Hypothalamus (tissue), 51 donors: ENCODE measurements around the gene HSPB9.
"Not testable (repeated sequence)": the region's sequence is repeated elsewhere in the genome, so short reads cannot be mapped to it uniquely, and the experiment has no call there.

ENCODE experiments used
- DNase-seq, 51 donors: peaks; one replicate each; lab custom pipeline; 2025; lab: John Stamatoyannopoulos, UW

Gene HSPB9

DNA sequence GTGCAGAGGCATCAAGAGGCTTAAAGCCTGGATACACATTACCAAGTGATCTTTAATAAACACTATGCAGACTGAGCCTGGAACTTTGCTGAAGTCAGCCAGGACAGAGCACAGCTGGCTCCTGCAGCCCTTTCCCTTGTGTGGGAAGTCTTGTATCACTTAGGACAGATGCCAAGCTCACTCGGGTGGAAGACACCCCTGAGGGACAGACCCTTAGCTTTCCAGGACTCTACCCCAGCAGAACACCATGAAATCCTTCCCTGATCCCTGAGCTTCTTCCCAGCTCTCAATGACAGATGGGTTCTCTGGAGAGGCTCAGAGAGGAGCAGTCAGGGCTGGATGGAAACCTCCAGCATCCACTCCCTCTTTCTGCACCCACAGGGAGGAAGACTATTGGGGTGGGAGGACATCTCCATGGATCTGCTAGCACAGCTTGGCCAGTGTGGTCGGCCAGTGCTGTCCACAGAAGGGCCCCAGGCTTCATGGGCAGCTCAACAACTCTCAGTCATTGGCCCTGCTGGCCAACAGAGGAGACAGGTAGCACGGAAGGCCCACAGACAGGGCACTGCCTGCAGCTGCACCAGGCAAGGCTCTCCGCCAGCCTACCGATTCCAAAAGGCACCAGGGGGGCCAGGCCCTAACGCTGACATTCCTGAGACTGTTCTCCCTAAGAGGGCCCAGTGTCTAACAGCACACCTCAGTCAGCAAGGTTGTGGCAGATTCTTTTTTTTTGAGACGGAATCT lies 16.3 kb downstream of the HSPB9 start:
- DNase-seq, result no peak

DNA sequence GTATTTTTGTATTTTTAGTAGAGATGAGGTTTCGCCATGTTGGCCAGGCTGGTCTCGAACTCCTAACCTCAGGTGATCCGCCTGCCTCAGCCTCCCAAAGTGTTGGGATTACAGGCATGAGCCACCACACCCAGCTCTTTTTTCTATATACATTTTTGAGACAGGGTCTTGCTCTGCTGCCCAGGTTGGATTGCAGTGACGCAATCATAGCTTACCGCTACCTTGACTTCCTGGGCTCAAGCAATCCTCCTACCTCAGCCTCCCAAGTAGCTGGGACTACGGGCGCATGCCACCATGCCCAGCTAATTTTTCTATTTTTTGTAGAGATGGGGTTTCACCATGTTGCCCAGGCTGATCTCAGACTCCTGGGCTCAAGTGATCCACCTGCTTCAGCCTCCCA lies 18.1 kb downstream of the HSPB9 start:
- DNase-seq, result not testable (repeated sequence)

DNA sequence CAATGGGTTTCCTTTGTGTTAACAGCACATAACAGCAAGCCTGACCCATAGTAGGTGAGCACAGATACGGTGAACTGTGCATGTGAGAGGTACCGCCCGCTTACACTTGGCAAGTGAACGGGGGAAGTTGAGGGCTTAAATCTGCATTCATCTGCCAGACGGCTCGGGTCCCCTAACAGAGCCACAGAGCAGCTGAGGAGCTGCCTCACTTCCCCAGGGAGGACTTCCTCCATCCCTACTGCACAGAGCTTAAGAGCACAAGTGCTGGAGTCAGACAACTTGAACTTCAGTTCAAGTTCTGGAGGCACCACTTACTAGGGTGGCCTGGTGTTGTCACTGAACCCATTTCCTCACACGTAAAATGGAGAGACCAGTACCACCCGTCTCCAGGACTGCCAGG lies 18.8 kb downstream of the HSPB9 start:
- DNase-seq, result no peak

DNA sequence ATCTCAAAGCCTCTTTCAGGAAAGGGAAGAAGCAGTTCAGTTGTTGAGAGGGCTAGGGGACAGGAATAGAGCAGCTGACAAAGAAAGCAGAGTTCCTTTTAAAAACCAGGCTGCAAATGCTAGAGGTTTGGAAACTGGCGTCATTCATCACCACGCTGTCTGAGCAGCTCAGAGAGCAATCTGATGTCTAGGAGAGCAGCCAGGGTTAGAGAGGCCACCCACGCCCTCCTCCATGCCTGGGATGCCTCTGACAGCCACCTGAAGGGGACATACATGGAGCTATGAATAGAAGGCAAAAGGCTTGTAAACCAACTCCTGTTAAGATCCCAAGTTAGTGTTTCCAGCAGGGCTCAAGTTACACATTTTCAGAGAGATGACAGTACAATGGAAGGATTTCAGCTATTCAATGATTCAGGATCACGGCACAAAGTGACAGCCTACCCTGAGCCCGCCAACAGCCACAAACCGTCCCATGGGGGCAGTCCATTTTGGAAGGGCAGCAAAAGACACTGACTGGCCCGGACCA lies 19.8 kb downstream of the HSPB9 start:
- DNase-seq, result peak in 6 of 51 donors; percentile 16 to 59 (median 28)

DNA sequence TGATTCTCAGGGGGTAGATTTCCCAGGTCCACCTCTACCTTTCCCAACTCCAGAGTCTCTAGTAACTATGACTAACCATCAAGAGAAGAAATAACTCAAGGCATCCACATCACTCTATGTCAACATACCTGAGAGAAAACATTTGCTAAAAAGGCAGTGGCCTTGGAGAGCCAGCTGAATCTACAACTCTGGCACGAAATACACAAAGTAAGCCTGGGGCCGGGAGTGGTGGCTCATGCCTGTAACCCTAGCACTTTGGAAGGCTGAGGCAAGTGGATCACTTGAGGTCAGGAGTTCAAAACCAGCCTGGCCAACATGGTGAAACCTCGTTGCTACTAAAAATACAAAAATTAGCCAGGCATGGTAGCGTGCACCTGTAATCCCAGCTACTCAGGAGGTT lies 20.5 kb downstream of the HSPB9 start:
- DNase-seq, result not testable (repeated sequence)

DNA sequence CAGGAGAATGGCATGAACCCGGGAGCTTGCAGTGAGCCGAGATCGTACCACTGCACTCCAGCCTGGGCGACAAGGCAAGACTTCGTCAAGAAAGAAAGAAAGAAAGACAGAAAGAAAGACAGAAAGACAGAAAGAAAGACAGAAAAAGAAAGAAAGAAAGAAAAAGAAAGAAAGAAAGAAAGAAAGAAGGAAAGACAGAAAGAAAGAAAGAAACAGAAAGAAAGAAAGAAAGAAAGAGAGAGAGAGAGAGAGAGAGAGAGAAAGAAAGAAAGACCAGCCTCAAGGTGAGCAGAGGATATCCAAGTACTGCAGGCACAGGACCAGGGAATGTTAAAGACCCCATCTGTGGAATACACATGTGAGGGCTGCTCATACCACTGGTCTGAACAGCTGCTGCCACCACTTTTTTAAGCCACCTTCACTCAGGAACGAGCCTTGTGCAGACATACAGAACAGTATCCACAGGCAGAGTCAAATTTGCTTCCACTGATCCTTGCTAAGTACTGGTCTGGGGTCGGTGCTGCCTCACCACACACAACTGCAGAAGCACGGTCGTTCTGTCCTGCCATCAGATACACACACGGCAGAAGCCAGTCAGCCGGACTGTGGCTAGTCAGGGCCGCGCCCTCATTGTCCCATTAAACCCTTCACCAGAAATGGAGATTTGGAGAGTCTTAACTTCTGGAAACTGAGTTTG lies 24.5 kb downstream of the HSPB9 start:
- DNase-seq, result no peak

DNA sequence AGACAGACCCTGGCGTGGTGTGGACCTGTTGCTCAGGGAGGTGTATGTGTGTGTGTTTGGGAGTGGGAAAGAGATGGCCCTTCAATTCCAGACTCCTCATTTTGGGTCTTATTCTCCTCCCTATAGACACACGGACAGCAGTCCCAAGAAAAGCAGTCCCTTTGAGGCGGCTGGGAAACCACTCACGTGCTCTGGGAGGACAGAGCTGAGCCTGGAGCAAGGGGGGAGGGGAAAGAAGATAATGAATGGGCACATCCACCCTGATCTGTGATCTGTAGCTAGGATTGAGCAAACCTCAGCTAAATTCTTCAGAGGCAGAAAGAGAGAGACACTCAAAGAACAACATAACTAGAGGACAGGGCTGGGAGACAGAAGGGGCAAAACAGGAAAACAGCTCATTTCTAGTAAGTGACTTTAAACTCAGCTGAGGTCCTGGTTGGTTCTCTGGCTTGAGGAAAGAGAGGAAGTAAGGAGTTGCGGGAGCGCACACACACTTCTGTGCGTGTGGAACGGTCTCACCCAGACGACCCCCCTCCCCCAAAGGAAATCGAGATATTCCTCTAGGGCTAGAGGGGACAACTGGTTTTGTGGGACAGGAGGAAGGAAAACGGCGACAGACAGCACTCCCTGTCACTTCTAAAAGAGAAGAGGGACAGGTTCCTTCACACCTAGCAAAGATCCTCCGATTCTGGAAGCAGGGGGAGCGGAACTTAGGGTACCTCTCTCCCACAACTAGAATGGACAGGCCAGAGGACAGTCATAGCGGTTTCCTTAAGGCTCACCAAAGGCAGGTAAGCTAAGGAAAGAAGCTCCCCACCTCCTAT lies 31.5 kb downstream of the HSPB9 start:
- DNase-seq, result no peak

DNA sequence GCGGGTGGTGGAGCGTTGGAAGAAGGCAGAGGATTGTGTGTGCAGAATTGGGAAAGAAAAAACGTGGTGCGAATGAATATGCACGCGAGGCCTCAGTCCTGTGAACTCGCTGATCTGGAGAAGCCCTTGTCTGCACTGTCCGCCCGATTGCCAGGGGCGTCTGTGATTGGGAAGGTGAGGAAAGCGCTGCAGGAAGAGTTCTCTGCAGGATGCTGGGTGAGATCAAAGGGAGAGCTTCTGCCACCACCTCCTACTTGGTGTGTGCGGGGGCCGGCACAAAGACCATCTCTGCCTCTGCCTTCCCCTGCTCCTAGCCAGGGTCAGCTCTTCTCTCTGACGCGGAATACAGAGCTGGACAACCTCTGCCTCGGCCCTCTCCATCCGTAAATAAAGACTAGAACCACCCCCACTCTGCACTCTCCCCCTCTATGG lies 33.0 kb downstream of the HSPB9 start:
- DNase-seq, result peak in 2 of 51 donors; percentile 22 to 37

DNA sequence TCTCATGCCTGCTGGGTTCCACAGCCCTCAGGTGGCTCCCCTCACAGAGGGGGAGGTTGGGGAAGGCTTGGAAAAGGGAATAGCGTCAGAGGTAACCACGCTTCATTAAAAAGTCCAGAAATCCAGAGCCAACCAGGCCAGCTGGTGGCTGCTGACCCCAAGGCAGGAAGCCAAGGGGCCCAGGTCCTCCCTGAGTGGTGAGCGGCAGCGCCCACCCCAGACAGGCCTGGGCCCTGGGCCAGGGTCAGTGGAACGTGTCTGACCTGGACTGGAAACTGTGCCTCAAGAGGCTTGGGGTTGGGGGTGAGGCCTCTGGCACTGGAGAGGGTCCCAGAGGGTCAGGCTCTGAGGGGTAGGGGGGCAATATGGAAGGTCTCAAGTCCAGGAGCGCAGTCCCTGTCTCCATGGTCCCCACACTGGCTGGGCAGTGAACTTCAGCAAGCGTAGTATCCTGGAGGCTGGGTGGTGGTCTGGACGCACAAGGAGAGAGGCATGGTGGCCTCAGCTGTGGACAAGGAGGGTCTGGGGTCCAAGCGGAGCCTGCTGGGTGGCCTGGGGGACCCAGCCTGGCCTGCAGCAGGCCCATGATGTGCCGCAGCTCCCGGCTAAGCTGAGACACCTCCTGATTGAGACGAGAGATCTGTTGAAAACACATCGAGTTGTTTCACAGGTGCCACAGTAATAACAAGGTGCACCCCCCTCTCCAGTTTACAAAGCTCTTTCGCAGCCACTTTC lies 37.4 kb downstream of the HSPB9 start:
- no peak for DNase-seq

DNA sequence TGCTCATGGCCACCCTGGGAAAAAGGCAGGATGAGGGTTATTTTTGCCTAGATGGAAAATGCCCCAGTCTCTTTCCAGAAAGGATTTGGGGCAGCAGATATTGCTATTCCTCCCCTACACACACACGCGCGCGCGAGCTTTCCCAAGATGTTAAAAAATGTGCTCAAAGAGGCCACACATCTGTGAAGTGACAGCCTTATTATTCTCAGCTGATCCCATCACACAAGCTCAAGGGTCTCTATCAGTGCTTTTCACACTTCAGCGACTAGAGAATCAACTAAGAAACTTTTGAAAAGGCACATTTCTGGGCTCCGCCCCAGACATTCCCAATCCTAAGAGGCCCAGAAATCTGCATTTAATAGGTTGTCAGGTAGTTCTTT lies 37.9 kb downstream of the HSPB9 start:
- DNase-seq, result no peak

DNA sequence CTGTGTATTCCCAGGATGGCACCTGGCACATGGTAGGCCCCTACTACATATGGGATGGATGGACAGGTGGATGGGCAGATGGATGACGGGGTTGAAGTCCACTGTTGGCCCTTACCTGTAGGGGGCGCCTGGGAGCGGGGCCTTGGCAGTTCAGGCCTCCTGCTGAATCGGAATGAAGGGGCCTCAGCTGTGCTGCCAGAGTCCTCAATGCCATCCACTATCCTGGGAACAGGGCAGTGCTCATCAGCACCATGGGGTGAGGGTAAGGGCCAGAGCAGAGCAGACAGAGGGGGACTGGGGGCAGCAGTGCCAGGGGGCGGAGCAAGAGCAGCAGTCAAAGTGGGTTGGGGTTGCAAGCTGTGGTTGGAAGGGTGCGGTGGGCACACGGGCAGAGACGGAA lies 40.5 kb downstream of the HSPB9 start:
- DNase-seq, result peak in 1 of 51 donors; percentile 9

DNA sequence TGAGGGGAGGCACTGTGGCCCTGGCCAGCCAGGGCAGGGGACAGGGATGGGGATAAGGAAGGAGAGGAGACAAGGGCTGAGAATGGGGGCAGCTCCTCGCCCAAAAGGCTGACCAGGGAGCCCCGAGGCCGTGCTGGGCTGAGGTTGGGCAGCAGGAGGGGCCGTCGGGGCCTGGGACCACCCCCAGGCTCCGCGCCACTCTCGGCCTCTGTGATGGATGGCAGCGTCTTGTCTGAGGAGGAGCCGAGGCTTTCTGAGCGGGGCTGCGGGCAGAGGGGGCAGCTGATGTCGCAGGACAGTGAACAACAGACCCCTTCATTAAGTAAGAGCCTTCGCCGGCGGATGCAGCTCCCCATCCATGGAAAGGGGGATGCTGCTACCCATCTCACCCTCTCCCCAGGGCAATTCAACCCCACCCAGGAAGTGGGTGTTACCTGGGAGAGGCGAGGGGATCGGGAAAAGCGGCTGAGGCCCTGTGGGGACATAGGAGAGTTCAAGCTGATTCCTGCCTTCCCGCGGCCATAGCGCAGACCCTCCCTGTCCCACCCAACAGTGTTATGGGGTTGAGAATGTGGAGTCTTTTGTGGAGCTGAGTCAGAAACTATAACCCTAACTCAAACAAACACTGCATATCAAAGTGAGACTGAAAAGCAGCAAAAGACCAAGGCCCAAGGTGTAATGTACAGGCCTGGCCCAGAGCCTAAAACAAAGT lies 41.2 kb downstream of the HSPB9 start:
- DNase-seq, result no peak

DNA sequence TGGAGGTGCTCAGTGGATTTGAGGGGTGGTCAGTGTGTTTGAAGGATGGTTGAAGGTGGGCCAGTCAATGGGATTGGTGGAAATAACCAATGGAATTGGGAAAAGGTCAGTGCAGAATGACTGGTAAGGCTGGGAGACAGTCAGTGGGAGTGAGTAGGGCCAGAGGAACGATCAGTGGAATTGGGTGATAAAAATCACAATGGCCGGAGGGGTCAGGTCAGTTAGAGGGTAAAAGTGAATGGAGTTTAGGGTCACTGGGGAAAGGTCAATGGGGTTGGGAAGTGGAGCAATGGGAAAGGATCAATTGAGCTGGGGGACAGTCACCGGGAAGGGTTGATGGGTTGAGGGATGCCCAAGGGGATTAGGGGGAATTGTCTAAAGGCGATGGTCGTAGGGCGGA lies 43.1 kb downstream of the HSPB9 start:
- DNase-seq, result no peak

DNA sequence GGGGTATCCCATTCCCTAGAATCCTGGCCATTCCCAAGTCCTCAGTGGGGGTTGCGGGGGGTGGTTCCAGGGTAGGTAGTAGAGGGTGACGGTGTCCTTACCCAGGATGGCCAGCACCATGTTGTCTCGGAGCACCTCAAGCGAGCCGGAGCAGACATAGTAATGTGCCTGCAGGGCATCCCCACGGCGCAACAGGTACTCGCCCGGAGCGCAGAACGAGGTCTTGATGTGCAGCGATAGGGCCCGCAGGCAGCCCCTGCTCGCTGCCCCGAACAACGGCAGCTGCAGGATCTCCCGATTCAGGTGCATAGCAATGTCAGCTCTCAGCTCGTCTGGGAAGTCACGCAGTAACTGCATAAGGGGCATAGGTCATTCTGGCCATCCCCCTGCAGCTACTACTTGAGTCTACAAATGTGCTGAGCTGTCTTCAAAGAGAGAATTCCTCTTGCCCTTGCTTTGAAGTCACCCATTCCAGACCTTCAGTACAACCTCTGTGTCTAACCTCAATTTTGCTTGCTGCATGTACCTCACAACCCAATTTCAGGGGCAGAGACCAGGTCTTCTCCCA lies 43.7 kb downstream of the HSPB9 start:
- no peak for DNase-seq

DNA sequence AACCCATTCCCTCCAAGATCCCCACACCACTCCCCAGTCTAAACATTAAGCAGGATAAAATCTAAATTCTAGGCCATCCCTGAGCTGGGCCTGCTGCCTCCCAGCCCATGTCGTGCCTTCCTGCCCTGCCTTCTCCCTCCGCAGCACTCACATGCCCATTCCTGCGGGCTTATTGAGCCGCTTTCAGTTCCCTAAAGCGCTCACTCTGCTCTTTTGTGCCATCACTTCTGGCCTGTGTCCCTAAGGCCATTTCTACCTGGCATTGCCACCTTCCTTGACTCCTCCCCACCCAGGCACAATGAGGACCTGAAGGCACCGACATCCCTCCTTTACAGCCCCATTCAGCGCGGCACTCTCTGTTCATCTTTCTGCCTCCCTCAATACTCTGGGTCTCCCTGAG lies 45.2 kb downstream of the HSPB9 start:
- no peak for DNase-seq

DNA sequence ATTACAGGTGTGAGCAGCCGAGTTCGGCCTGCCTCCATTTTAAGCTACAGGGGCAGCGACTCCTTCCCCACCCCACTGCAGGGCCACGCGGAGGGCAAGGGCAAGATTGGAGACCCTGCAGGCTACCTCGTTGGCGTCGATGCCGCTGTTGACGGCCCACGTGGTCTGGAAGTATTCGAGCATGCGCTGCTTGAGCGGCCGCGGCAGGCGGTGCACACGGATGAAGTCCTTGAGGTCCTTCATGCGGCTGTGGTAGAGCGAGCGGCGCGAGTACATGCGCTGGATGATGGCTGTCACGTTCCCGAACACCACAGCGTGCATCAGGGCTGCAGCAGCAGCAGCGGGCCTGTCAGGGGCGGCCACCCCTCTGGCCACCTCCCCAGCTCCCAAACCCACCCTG lies 46.7 kb downstream of the HSPB9 start:
- no peak for DNase-seq

DNA sequence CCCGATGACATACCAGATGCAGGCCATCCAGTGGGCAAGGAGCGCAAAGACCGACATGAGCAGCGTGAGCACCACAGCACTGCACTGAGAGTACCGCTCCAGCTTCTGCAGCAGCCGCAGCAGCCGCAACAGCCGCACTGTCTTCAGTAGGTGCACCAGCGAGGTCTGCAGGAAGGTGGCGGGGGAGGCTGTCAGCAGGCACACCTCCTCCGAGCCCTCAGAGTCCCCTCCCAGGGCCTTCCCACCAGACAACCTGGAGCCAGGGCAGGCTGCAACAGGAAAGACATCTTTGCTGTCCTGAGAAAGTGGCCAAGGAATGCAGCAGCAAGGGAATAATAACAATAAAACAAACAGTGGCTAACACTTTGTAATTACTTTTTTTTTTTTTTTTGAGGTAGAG lies 49.2 kb downstream of the HSPB9 start:
- DNase-seq, result peak in 2 of 51 donors; percentile 4 to 7
